ENCODE measurements around the gene ELL3. TPM values are rescaled to one million over a fixed set of nuclear protein-coding genes. Genes with fewer than 3 reads are reported as not detected.

The ELL3 gene
- total and polyA plus RNA-seq, 2 of the 8 experiments (the other 6 are each of a cell fraction or from before 2014, with no cell fraction given), result 9.2 to 13.7 TPM

- Histone ChIP-seq H3K4me2 (ENCODE audit: insufficient read depth in 1 of 2, low read depth in 2 of 2, low read length in 2 of 2) (peak within 1 kb of the TSS; percentile 75 to 86), H3K36me3 (ENCODE audit: control insufficient read depth in 2 of 4, insufficient read depth in 4 of 4, low read length in 3 of 4) (peaks cover 17 to 60% (median 19%) of the 10 kb centered on the region in 4 experiments), H2BK15ac (ENCODE audit: low read length) (peak within 1 kb of the TSS; percentile 31), H3K4me1 (replicated peaks in 1 of 4; ENCODE audit: control insufficient read depth in 3 of 4, insufficient read depth in 4 of 4, low read length in 3 of 4) (peaks cover 7 to 16% (median 11%) of the 10 kb centered on the region in 4 experiments), H3K23me2 (ENCODE audit: low read depth, low read length) (no peaks in the 10 kb centered on the region), H2BK12ac (ENCODE audit: low read depth, low read length) (peak within 1 kb of the TSS; percentile 71; the same call in 1 of the 2 replicates), H4K8ac (ENCODE audit: extremely low read depth, insufficient read depth, low read length) (no peak within 1 kb of the TSS), H3K79me2 (ENCODE audit: control insufficient read depth in 1 of 2, insufficient read depth in 2 of 2, low read length in 2 of 2) (peaks cover 0 to 13% of the 10 kb centered on the region in 2 experiments; a peak in 2 of 4 replicates), H3K27ac (ENCODE audit: low read depth, low read length) (peak within 1 kb of the TSS; percentile 28; the same call in 1 of the 2 replicates), H3K27me3 (replicated peaks in 1 of 4; ENCODE audit: control insufficient read depth in 3 of 4, extremely low read depth in 1 of 4, insufficient read depth in 3 of 4, low read length in 3 of 4) (no peaks in the 10 kb centered on the region), H2BK20ac (ENCODE audit: low read length) (peak within 1 kb of the TSS; percentile 28; the same call in 1 of the 2 replicates), H2BK5ac (ENCODE audit: low read depth, low read length) (peak within 1 kb of the TSS; percentile 55), H2AFZ (ENCODE audit: low read length) (no peak within 1 kb of the TSS), H3K9ac (replicated peaks in 1 of 4; ENCODE audit: extremely low read depth in 1 of 4, low read depth in 3 of 4, low read length in 3 of 4) (peak within 1 kb of the TSS; percentile 61 to 84 (median 76)), H3K4me3 (ENCODE audit: extremely low read depth in 1 of 4, insufficient read depth in 2 of 4, low read depth in 3 of 4, low read length in 4 of 4) (peak within 1 kb of the TSS; percentile 67 to 97 (median 88)), H3K14ac (ENCODE audit: insufficient read length) (no peak within 1 kb of the TSS), H3K23ac (ENCODE audit: insufficient read length) (no peak within 1 kb of the TSS), H3K4ac (replicated peaks; ENCODE audit: insufficient read length, low read depth, low read length) (peak within 1 kb of the TSS; percentile 55), H4K20me1 (replicated peaks in 1 of 2; ENCODE audit: control insufficient read depth in 1 of 2, insufficient read depth in 2 of 2, low read length in 2 of 2) (peaks cover 0 to 3% of the 10 kb centered on the region in 2 experiments), H4K5ac (ENCODE audit: insufficient read length, low read depth, low read length) (peak within 1 kb of the TSS; percentile 71), H4K91ac (replicated peaks; ENCODE audit: insufficient read length, low read length) (peak within 1 kb of the TSS; percentile 22), H2BK120ac (replicated peaks; ENCODE audit: low read depth, low read length) (no peak within 1 kb of the TSS), H3K18ac (ENCODE audit: extremely low read depth, low read length) (peak within 1 kb of the TSS; percentile 51), H2AK5ac (ENCODE audit: low read depth, low read length) (no peak within 1 kb of the TSS), H3K9me3 (ENCODE audit: insufficient read depth in 2 of 2, low read depth in 1 of 2, low read length in 1 of 2) (no peaks in the 10 kb centered on the region), H3K79me1 (ENCODE audit: low read depth, low read length) (no peaks in the 10 kb centered on the region), H3K56ac (replicated peaks; ENCODE audit: insufficient read length, low read depth, low read length) (peak within 1 kb of the TSS; percentile 39)
- ChIA-PET POLR2A (ENCODE audit: partially characterized antibody) (interaction anchor here (0.9 to 8.9 kb wide), 8 partner anchors 9 to 54 kb away, joined by 7 to 71 read pairs (median 8); partner anchors contain the start of genes ELL3, MFAP1, PDIA3 and WDR76), CTCF (ENCODE audit: partially characterized antibody) (interaction anchor here (0.7 to 1.9 kb wide), 3 partner anchors 11 to 706 kb away, joined by 3 to 5 read pairs (median 3); partner anchors contain the start of gene ELL3)
- 11% methylated on average over 42 of the region's 44 CpGs; no CpG with 5 or more reads in 1 of the 2 experiments for WGBS, 2 experiments (ENCODE audit: extremely low coverage in 1 of 2, insufficient coverage in 1 of 2, insufficient read length in 1 of 2, insufficient replicate concordance in 2 of 2, low coverage in 1 of 2, low lambda C conversion rate in 2 of 2, missing lambda C conversion rate in 1 of 2)
- FAIRE-seq (peak; percentile 19), DNase-seq (ENCODE audit: low read depth in 1 of 2, low spot score in 2 of 2) (peak; percentile 41 to 88)
- TF ChIP-seq, protein P1, sequence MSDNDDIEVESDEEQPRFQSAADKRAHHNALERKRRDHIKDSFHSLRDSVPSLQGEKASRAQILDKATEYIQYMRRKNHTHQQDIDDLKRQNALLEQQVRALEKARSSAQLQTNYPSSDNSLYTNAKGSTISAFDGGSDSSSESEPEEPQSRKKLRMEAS (IDR thresholded peaks at IDR 0.05), result peak; percentile 59
- TF ChIP-seq ASH2L (IDR thresholded peaks at IDR 0.05; ENCODE audit: low read length), result peak; percentile 73
- TF ChIP-seq ZNF274 (IDR thresholded peaks at IDR 0.05; ENCODE audit: borderline replicate concordance, extremely low read depth, low read length), result no peak
- peak; percentile 94 for TF ChIP-seq POLR2AphosphoS5 (IDR thresholded peaks at IDR 0.05; ENCODE audit: low read depth, low read length)
- peak; percentile 38; the same call in 1 of the 2 replicates for TF ChIP-seq CREB1 (IDR thresholded peaks at IDR 0.05)
- TF ChIP-seq EGR1 (IDR thresholded peaks at IDR 0.05; ENCODE audit: borderline replicate concordance, low read depth, low read length), result no peak
- peak; percentile 75 for TF ChIP-seq TBP (IDR thresholded peaks at IDR 0.05; ENCODE audit: low read depth, low read length)
- TF ChIP-seq USF2 (IDR thresholded peaks at IDR 0.05; ENCODE audit: low read length), result no peak
- peak; percentile 82 for TF ChIP-seq TAF1 (IDR thresholded peaks at IDR 0.05; ENCODE audit: low read depth, low read length)
- TF ChIP-seq POLR2A (IDR thresholded peaks at IDR 0.05; ENCODE audit: control extremely low read depth in 1 of 2, low read depth in 2 of 2, low read length in 2 of 2), result peak; percentile 2 to 82
Observed at GRCh38 chr15:43800286-43801141, 23.7 kb upstream of the ELL3 start, which contains the start of gene HYPK. HYPK (plus strand) TSS chr15:43800599; CDS start chr15:43800623, 24 bp downstream.
